GM11168 (cell line): ENCODE measurements around the gene SYK.

Source experiments
- in situ Hi-C: fragments of 300-500 bp; cut with MboI; formaldehyde crosslinking; loops from one replicate; pipeline ENCODE4 v1.12.0; 2022; ENCODE audit warnings: low sequenced_read_pairs; ENCODE audit not compliant: unreplicated experiment

SYK gene

DNA sequence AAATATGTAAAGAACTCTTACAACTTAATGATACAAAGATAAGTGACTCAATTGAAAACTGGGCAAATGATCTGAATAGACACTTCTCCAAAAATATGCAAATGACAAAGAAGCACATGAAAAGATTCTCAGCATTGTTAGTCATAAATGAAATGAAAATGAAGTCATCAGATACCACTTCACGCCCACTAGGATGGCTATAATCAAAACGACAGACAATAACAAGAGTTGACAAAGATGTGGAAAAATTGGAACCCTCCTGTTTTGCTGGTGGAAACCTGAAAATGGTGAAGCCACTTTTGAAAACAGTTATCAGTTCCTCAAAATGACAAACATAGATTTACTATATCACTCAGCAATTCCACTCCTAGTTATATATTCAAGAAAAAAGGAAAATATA lies 7.9 kb upstream of the SYK start:
- in situ Hi-C loops = no loop called here

DNA sequence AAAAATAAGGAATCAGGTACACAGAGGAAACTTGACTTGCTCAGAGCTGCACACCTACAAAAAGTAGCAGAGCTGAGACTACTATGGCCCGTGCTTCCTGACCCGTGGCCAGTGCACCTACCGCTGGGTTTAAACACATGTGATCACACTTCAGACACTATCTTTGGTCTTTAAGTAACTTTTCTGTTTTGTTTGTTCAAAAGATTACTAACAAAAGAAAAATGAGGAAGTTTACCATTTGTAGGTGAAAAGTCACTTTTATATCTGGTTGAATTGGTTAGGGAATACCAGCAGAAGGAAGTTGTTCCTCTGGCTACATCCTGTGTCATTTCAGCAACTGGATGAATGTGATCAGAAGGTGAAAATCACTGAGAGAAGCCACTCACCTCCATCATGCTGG lies 6.5 kb upstream of the SYK start:
- in situ Hi-C loops = no loop called here

DNA sequence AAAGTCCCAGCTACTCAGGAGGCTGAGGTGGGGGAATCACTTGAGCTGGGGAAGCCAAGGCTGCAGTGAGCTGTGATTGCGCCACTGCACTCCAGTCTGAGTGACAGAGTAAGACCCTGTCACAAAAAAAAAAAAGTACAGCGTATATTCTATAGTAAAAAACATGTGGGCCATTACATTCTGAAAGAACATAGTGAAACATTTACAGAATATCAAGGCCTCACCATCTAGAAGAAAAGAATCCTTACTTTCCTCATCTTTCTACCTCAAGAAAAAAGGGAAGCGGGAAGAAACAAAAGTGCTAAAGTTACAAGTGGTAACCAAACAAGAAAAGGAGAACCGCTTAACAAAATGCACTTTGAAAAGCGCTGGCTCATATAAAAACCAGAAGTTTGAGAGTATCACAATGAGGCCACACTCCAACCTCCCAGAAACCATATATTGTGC lies 5.7 kb upstream of the SYK start:
- in situ Hi-C loops = no loop called here

DNA sequence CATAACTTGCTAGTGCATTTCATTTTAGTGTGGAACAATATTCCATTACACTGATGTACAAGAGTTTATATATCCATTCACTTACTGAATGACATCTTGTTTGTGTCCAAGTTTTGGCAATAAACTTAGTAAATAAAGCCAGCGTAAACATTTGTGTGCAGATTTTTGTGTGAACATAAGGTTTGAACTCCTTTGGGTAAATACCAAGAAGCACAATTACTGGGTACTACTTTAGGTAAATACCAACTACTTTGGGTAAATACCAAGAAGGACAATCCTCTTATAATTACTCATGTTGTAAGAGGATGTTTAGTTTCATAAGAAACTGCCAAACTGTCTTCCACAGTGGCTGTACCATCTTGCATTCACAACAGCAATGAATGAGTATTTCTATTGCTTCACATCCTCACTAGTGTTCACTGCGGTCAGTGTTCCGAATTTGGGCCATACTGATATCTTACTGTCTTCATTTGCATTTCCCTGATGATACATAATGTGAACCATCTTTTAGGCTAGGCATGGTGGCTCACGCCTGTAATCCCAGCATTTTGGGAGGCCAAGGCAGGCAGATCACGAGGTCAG lies 2.3 kb upstream of the SYK start:
- in situ Hi-C loops = no loop called here

DNA sequence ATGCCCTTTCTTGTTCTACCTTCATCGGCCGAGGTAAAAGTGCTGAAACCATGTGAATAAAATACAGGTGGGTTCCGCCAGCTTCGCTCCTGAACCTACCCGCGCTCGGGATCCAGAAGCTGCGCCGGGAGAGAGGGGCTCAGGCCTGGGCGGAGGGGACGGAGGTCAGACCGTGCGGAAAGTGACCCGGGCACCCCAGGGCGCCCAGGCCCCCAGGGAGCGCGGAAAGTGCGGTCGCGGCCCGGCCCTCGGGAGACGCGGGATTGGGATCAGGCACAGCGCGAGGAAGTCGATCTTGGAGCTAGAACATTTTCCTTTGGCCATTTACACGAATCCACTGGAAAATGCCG lies 329 bp downstream of the SYK start:
- in situ Hi-C loops = no loop called here

DNA sequence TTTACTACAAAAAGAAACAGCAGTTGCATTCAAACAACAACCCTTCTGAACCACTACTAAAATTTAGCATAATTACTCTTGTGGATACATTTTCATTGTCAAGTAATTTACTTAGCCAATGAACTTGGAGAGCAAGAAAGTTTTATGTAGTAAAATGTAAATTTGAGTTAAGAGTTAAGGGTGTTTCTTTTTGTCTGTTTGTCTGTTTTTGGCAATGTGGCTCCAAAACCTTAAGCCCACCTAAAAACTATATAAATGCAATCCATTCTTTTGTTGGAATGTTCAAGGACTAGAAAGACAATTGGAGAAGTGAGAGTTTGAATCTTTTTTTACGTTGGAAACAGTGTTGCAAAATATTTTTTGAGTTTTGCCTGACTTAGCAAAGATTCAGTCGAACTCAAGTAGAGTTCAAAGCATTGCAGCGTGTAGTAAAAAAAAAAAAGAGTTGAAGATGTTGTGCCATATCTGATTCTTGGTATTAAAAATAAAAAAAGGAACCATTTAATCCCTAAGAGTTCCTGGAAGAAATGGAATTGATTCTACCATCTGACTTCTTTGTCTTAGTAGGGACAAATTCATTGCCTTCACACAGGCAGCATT lies 867 bp downstream of the SYK start:
- in situ Hi-C loops = no loop called here

DNA sequence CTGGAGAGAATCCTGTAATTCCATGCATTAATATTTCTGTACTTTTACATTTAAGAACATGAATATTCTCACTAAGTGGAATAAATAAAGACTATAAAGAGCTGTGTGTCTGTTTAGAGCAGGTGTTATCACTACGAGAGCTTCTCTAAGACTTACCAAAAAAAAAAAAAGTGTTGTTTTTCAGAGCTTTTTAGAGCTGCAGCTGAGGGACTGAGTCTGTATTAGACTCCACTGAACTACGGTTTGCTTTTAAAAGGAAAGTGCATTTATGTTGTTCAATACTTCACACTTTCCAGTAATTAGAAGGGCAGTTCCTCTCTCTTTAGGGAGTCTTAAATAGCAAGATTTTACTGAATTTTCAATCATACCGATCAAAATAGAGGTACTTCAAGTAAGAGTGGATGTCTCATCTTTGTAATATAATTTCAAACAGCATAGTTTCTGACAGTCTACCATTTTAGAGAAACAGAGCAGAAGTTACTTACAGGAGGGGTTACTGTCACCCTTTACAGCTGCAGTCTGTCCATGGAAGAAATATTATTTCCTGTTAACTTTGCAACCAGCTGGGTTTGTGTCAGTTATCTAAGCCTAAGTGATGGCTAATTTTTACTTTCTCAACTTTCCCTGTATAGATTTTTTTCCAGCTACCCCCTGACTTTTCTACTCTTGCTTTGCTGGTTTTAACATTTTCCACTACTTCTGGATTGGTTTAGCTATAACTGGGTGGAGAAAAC lies 2.4 kb downstream of the SYK start:
- in situ Hi-C loops = no loop called here

DNA sequence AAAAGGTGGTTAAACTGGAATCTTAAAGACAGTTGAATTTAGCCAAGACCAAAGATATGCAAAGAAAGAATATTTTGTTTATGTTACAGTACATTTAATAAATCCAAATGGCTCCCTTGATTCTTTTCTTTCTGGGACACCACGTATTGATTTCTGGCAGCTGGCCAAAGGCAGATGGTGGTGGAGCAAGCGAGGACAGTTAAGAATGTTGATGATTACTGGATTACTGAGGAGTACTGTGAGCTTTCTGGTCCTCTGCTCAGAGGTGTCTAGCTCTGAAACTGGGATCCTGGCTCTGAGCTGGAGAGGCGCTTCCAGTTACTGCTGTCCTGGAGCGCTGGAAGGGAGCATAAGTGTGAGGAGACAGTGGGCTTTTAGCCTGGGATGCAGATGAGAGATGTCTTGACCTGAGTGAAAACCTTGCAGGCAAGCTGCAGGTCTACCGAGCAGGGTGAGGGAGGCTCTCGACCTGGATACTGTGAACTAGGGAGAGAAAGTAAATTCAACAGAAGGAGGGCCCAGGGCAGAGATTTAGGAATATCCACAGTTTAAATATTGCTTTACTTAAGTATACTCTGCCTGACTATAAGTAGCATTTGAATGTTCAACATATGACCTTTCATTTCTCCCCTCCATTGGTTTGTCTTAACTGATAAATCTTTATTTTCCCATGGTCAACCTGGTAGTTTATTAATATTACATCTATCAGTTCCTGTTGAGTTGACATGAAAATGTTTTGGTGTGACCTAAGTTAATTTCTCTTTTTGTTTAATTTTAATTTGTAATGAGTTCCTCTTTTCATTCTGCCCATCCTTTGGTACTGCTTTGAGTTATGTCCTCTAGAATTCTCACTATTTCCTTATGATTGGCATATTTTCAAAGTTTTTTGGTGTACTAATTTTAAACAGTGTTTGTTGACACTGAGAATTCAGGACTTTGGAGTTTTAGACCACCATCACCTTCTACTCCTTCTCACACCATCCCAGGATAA lies 3.7 kb downstream of the SYK start:
- in situ Hi-C loops = no loop called here

DNA sequence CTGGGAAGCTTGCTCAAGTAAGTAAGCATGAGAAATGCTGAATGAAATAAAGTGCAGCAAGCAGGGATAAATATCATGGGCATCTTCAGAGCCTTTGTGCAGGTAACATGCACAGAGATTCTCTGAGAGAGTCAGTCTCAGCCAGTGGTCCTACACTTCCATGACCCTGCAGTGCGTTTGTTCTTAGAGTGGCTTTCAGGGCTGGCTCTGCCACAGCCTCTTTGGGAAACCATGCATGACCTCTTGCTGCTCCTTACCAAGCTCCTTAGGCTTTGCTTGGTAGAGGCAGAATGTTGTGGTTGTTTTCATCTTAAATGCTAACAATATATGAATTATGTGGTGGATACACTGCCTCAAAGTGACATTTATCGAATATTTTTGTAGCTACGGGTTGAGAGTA lies 5.4 kb downstream of the SYK start:
- in situ Hi-C loops = no loop called here

DNA sequence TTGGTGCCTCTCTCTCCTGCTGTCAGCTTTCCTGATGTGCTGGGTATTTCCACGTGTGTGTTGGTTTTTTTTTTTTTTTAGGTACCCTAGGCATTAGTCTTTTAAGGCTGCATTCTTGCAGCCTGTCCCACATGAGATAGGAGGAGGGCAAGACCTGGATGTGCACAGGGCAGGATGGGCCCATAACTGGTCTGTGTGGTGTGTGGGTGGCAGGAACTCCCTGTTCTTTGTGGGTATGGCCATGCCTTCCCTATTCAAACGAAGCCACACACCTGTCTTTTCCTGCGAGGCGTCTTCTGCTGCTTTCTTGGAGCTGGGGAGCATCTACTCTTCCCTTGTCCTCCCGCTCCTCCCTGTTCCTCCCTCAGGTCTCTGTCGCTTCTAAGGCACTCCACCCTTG lies 6.8 kb downstream of the SYK start:
- in situ Hi-C loops = no loop called here

DNA sequence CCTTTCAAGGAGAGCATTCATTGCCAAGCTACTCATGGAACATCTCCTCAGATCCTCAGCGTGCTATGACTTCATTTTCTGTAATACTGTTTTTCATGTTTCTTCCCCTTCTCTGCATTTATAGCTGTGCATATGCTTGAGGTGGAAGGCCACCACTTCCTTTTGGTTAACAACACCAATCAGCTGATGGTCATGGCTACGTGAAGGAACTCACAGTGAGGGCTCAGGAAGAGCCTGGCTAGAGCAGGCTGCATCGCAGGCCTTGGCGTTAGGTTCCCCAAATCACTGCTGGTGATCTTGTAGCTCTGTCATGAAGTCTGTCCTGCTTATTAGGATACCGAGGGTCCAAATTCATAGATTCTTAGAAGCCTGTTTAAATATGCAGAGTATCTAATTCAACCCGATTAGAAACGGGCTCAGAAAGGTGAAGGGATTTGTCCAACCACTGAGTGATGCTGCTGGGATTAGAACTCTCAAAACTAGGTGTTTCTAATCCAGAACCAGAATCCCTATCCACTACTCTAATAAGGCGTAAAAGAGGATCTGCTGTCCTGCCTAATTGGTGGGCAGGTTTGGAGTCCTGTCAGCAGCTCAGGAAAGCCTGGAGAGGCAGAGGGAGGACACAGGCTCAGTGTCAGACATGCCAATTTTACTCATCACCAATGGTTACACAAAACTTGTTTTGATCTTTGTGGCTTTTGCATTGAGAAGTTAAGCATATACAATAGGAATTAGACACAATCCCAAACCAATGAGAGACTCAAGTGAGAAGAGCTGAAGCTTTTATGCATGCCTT lies 7.5 kb downstream of the SYK start:
- in situ Hi-C loops = no loop called here

DNA sequence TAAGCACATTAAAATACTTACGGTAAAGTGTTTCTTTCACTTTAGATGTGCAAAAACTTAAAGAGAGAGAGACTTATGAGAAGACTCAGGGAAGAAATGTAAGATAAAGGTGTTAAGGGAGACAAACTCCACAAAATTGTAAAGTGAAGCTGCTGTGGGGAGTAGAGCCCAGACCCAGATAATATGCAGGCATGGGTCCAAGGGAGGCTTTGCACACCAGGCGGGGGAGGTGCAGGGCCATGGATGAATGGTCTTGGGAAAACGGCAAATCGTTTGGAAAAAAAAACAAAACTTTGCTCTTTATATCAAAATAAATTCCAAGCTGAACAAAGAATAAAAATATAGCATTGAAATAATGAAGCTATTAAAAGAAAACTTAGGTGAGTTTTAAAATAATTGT lies 9.1 kb downstream of the SYK start:
- in situ Hi-C loops = no loop called here

DNA sequence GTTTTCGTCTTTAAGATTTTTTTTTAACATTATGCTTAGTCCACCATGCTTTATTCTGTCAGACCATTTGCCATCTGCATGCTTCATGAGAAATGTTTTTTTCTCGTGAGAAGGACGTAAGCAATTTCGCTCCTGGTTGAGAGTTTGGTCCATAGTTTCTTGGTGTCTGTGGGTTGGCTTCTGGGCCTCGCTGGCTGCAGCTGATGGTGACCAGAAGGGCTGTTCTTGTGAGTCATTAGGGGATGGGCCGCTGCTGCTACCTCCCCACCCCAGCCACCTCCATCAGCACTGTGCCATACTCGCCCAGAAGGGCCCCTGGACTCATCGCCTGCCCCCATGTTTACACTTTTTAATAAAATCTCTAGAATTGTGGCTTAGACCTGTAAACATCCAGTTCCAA lies 11.4 kb downstream of the SYK start:
- in situ Hi-C loops = no loop called here

DNA sequence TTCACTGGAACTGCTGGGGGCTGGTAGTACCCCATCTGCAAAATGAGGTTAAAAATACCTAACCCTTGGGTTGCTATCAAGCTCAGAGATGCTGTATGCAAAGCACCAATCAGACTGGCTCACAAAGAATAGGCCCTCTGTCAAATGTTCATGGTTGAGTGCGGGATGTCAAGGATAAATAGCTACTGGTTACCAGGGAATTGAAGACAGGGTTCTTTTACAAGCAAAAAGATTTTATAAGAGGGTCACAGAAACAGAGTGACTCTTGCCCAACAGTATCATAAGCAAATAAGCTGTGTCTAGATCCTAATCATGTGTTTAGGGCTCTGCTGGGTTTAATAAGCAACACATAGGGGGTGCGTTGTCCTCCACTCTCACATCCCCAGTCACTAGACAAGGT lies 11.9 kb downstream of the SYK start:
- in situ Hi-C loops = no loop called here

DNA sequence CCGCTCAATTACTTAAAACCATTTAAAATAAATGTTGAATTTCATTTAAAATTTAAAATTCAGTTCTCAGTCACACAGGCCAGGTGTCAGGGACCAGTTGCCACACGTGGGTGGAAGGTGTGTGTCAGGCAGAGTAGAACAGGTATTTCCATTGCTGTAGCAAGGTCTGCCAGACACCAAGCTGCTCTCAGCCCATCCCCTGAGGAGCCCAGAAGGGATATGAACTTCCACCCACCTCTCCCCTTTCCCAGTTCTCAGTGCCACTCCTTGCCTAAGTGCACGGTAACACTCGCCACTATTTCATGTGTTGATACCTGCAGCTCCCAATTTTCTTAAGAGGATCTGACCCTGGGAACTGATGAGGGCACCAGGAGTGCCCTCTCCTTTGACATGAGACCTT lies 12.7 kb downstream of the SYK start:
- in situ Hi-C loops = no loop called here

DNA sequence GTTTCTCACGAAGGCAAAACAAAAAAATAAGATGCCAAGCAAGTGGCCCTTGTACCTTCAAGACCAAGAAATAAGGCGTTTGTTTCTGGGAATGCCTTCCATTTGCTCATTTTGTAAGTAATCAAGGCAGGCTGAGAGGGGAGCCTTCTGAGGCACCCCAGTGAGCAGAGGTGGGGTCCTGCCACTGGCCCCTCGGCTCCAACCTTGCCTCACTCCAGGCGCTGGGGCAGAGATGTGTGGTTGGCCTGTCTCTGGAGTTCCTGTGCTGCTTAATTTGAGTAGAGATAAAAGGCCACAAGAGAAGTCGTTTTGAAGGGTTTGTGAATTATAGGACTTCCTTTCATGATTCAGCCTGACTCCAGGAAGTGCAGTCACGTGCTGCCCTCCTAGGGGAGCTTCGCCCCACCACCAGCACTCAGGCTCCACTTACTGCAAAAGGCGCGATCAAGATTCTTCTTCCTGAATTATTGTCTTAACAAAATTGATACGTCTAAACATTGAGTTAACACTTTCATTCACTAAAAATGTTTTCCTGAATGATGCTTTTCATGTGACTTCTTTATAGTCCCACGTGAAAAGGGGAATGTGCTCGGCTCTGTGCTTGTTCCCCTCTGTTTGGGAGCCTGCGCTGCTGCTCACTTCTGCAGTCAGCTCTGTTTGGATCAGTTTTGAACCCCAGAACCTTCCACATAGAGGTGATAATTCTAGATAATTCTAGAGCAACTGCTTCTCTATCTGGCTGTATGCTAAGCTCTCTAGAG lies 13.7 kb downstream of the SYK start:
- in situ Hi-C loops = no loop called here

DNA sequence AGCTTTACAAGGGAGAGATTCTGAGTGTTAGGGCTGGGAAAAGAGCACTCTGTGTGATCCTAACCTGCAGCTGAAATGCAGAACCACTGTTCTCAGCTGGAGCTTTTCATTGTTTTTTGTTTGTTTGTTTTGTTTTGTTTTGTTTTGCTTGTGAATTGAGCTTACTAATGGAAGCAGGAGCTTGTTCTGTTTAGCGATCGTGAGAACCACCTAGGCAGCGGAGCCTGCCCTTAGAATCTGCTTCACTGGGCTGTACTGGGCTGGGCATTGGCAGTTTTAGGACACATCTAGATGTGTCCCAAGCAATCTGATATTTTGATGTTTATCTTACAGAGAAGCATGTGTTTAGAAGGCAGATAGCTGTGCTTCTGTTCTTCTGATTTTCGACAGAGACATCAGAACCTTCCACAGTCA lies 14.3 kb downstream of the SYK start:
- in situ Hi-C loops = no loop called here

DNA sequence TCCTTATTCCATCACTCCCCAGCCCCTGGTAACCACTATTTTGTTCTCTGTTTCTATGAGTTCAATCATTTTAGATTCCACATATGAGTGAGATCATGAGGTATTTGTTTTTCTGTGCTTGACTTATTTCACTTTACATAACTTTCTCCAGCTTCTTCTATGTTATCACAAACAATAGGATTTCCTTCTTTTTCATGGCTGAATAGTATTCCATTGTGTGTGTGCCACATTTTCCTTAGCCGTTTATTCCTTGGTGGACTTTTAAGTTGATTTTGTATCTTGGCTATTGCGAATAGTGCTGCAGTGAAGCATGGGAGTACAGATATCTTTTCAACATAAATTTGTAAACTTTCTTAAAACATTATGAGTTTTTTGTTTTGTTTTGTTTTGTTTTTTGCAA lies 15.1 kb downstream of the SYK start:
- in situ Hi-C loops = no loop called here

DNA sequence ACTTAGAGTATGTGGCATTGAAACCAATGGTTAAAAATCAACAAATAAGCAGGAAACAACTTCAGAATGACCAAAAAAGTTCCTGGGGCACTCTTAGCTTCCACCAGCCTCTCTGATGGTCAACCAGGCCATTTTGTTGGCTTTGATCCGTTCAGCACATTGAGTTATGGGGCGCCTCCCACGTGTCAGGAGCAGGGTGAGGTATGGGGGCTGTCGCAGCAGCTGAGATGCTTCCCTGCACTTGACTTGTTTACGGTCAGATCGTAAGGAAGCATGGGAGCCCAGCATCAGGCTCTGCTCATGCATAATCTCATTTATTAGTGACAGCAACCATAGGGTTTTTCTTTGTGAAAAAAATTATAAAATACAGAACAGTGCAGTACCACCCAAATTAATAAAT lies 16.7 kb downstream of the SYK start:
- in situ Hi-C loops = no loop called here
